SK-N-SH (cell line): ENCODE data around the gene KRT23. TPM values are rescaled to one million over a fixed set of nuclear protein-coding genes. Genes with fewer than 3 reads are reported as not detected.

Experiments
- CTCF ChIA-PET: fragments of 300-600, 350-600 bp; formaldehyde crosslinking; extraction: SDS; loops from one replicate; lab custom pipeline; 2021; lab: Yijun Ruan, JAX
- POLR2A ChIA-PET: fragments of 350-600 bp; sonication (Branson Sonifier 250); formaldehyde crosslinking; extraction: SDS; loops from one replicate; lab custom pipeline; 2020; ENCODE audit warnings: antibody characterized with exemption, inconsistent platforms; lab: Yijun Ruan, JAX
- DNase-seq: peaks from one replicate; pipeline ENCODE4 v3.0.0; 2012
- H2AFZ ChIP-seq: fragments of 200-600 bp; sonication (generic); 2 replicates; pipeline ENCODE4 v1.8.1; 2016; ENCODE audit warnings: antibody characterized with exemption, mild to moderate bottlenecking, low read depth
- H3F3A ChIP-seq: fragments of 200-600 bp; sonication (generic); replicated peaks from 2 replicates; pipeline ENCODE3; 2016; ENCODE audit warnings: antibody characterized with exemption, mild to moderate bottlenecking; ENCODE audit not compliant: insufficient read depth
- H3K27ac ChIP-seq, 2 experiments: fragments of 200-500 bp in 1 of 2; fragments of 200-600 bp in 1 of 2; sonication (Bioruptor generic) in 1 of 2; sonication (generic), shearing (Covaris generic) in 1 of 2; 2 replicates each; pipeline versions ENCODE4 v1.5.1 to v1.6.1; 2014 to 2016; ENCODE audit warnings: low read depth in 2 of 2, inconsistent platforms in 1 of 2, low read length in 1 of 2, mild to moderate bottlenecking in 1 of 2, mixed read lengths in 1 of 2
- H3K27me3 ChIP-seq: fragments of 200-600 bp; sonication (generic), shearing (Covaris generic); 2 replicates; pipeline ENCODE4 v1.6.1; 2016; ENCODE audit warnings: mixed run types; ENCODE audit not compliant: insufficient read depth
- H3K36me3 ChIP-seq, 2 experiments: fragments of 200-500 bp in 1 of 2; fragments of 200-600 bp in 1 of 2; sonication (Bioruptor generic) in 1 of 2; sonication (generic) in 1 of 2; replicated peaks in 1 of 2; 2 replicates each; pipeline versions ENCODE3 to v1.5.1; 2014 to 2016; ENCODE audit warnings: low read length in 1 of 2, mild to moderate bottlenecking in 1 of 2; ENCODE audit not compliant: insufficient read depth in 2 of 2, control insufficient read depth in 1 of 2
- H3K4me1 ChIP-seq, 2 experiments: fragments of 200-500 bp in 1 of 2; fragments of 200-600 bp in 1 of 2; sonication (Bioruptor generic) in 1 of 2; sonication (generic), shearing (Covaris generic) in 1 of 2; 2 replicates each; pipeline versions ENCODE4 v1.5.1 to v1.6.1; 2014 to 2016; ENCODE audit warnings: low read depth in 1 of 2, low read length in 1 of 2, mixed run types in 1 of 2; ENCODE audit not compliant: insufficient read depth in 2 of 2, control insufficient read depth in 1 of 2
- H3K4me2 ChIP-seq: fragments of 200-600 bp; sonication (generic), shearing (Covaris generic); 2 replicates; pipeline ENCODE4 v1.6.1; 2017; ENCODE audit warnings: mixed run types
- H3K4me3 ChIP-seq, 2 experiments: fragments of 200-500 bp in 1 of 2; fragments of 200-600 bp in 1 of 2; sonication (Bioruptor generic) in 1 of 2; sonication (generic), shearing (Covaris generic) in 1 of 2; 2 replicates each; pipeline versions ENCODE4 v1.5.1 to v1.8.1; 2014 to 2016; ENCODE audit warnings: low read depth in 2 of 2, inconsistent platforms in 1 of 2, low read length in 1 of 2, mild to moderate bottlenecking in 1 of 2, mixed read lengths in 1 of 2, moderate library complexity in 1 of 2
- H3K79me2 ChIP-seq: fragments of 200-600 bp; sonication (generic); 2 replicates; pipeline ENCODE4 v1.8.1; 2017; ENCODE audit warnings: mild to moderate bottlenecking; ENCODE audit not compliant: insufficient read depth
- H3K9ac ChIP-seq: fragments of 200-600 bp; sonication (generic); 2 replicates; pipeline ENCODE4 v1.6.1; 2017; ENCODE audit warnings: mixed run types
- H3K9me2 ChIP-seq: fragments of 200-600 bp; sonication (generic); 2 replicates; pipeline ENCODE4 v1.6.1; 2017; ENCODE audit warnings: mixed run types
- H3K9me3 ChIP-seq: fragments of 200-600 bp; sonication (generic); 2 replicates; pipeline ENCODE4 v1.6.1; 2017; ENCODE audit warnings: mixed run types, mild to moderate bottlenecking, moderate library complexity
- H4K20me1 ChIP-seq: fragments of 200-600 bp; sonication (generic); 2 replicates; pipeline ENCODE4 v1.6.1; 2017; ENCODE audit warnings: mild to moderate bottlenecking, mixed run types; ENCODE audit not compliant: insufficient read depth
- EP300 ChIP-seq, 2 experiments: IDR thresholded peaks; 2 replicates each; pipeline versions ENCODE4 v1.4.0 to v1.6.1; 2012; ENCODE audit warnings: borderline replicate concordance in 1 of 2, low read depth in 1 of 2, low read length in 1 of 2
- EZH2phosphoT487 ChIP-seq: fragments of 200-600 bp; sonication (generic); IDR thresholded peaks from 2 replicates; pipeline ENCODE4 v1.6.1; 2017; ENCODE audit warnings: low read depth, mixed run types, mild to moderate bottlenecking, antibody characterized with exemption, moderate library complexity, borderline replicate concordance
- FOSL2 ChIP-seq: IDR thresholded peaks from 2 replicates; pipeline ENCODE4 v1.4.0; 2012; ENCODE audit warnings: low read depth, mild to moderate bottlenecking, moderate library complexity, borderline replicate concordance
- GABPA ChIP-seq: IDR thresholded peaks from 2 replicates; pipeline ENCODE4 v1.4.0; 2012; ENCODE audit warnings: low read depth, mild to moderate bottlenecking
- JUND ChIP-seq: IDR thresholded peaks from 2 replicates; pipeline ENCODE4 v1.4.0; 2012
- MEF2A ChIP-seq: IDR thresholded peaks from 2 replicates; pipeline ENCODE4 v1.4.0; 2012; ENCODE audit warnings: low read depth, borderline replicate concordance
- MXI1 ChIP-seq: IDR thresholded peaks from 2 replicates; pipeline ENCODE4 v1.6.1; 2012; ENCODE audit warnings: mild to moderate bottlenecking, low read depth, low read length, improper control_type of control experiment
- NFIC ChIP-seq: IDR thresholded peaks from 2 replicates; pipeline ENCODE4 v1.4.0; 2012; ENCODE audit warnings: borderline replicate concordance
- NRF1 ChIP-seq: IDR thresholded peaks from 2 replicates; pipeline ENCODE4 v1.6.1; 2012; ENCODE audit warnings: low read depth, mild to moderate bottlenecking, low read length
- REST ChIP-seq: IDR thresholded peaks from 2 replicates; pipeline ENCODE4 v1.6.1; 2012; ENCODE audit warnings: mild to moderate bottlenecking, low read depth, low read length, moderate library complexity
- TAF1 ChIP-seq: IDR thresholded peaks from 2 replicates; pipeline ENCODE4 v1.6.1; 2012; ENCODE audit warnings: low read depth, mild to moderate bottlenecking, low read length, moderate library complexity, borderline replicate concordance
- USF2 ChIP-seq: fragments of 150-350 bp; IDR thresholded peaks from 2 replicates; pipeline ENCODE4 v1.6.1; 2017; ENCODE audit warnings: antibody characterized with exemption, low read length, low read depth, borderline replicate concordance
- ZBTB33 ChIP-seq: IDR thresholded peaks from 2 replicates; pipeline ENCODE4 v1.4.0; 2012; ENCODE audit warnings: low read depth, borderline replicate concordance
- WGBS: methylation state at CpG from one replicate; pipeline ENCODE4 v1.1.6; 2017; ENCODE audit warnings: low lambda C conversion rate; 5-methylcytosine and 5-hydroxymethylcytosine counted together
- polyA plus RNA-seq, 3 experiments: library from polyadenylated mRNA; depleted of rRNA; stranded (reverse); fragments of >200 nt; gene quantifications; 2 replicates each; pipeline ENCODE4 v1.2.3, GENCODE V29; 2012
- TF ChIP-seq, protein P1 (sequence below): IDR thresholded peaks from 2 replicates; pipeline ENCODE4 v1.4.0; 2012; ENCODE audit warnings: low read depth, borderline replicate concordance

The KRT23 gene
- polyA plus RNA-seq, 1 of the 3 experiments (the other 2 are of a cell fraction) = not detected

DNA sequence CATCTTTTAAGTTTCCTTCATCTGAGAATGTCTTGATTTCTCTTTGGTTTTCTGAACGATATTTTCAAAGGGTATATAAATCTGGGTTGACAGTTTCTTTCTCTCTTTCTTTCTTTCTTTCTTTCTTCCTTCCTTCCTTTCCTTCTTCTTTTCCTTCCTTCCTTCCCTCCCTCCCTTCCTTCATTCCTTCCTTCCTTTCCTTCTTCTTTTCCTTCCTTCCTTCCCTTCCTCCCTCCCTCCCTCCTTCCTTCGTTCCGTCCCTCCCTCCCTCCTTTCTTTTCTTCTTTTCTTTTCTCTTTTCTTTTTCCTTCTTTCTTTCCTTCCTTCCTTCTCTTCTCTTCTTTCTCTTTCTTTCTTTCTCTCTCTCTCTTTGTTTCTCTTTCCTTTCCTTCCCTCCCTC is 36.9 kb upstream of the KRT23 start:
- Histone ChIP-seq H3K27me3 (peaks cover 24% of the 10 kb centered on the region; the same call in 1 of the 2 replicates), H3K36me3 (peaks cover 0 to 4% of the 10 kb centered on the region in 2 experiments), H3K4me1 (no peaks in the 10 kb centered on the region), H3K9me3 (no peaks in the 10 kb centered on the region), H4K20me1 (no peaks in the 10 kb centered on the region), H3F3A (no peaks in the 10 kb centered on the region), H3K4me2 (no peak overlapping the region), H3K27ac (no peak overlapping the region), H3K79me2 (no peaks in the 10 kb centered on the region), H3K9ac (no peak overlapping the region), H3K9me2 (no peaks in the 10 kb centered on the region), H2AFZ (no peak overlapping the region), H3K4me3 (no peak overlapping the region)
- ChIA-PET POLR2A (no interaction called here), CTCF (no interaction called here)
- TF ChIP-seq ZBTB33 = no peak
- no peak for TF ChIP-seq EP300 (IDR thresholded peaks at IDR 0.05; ENCODE audit: borderline replicate concordance in 1 of 2, low read depth in 1 of 2, low read length in 1 of 2)
- no peak for TF ChIP-seq MXI1
- TF ChIP-seq REST = no peak
- no peak for TF ChIP-seq JUND
- no peak for DNase-seq
- WGBS = 33% methylated on average over 3 of the region's 3 CpGs

- POLR2A ChIA-PET = no interaction called here
- no peaks in the 10 kb centered on the region for H3K9me2 ChIP-seq
- H3K36me3 ChIP-seq = peaks cover 0 to 4% of the 10 kb centered on the region in 2 experiments
- CTCF ChIA-PET = no interaction called here
- H4K20me1 ChIP-seq = no peaks in the 10 kb centered on the region
- H3K4me3 ChIP-seq = no peak overlapping the region
- H3K27me3 ChIP-seq = no peaks in the 10 kb centered on the region; the same call in 1 of the 2 replicates
- H3F3A ChIP-seq = no peaks in the 10 kb centered on the region
- no peaks in the 10 kb centered on the region for H3K4me1 ChIP-seq
- H3K27ac ChIP-seq = no peak overlapping the region
- no peak overlapping the region for H2AFZ ChIP-seq
- H3K9me3 ChIP-seq = no peaks in the 10 kb centered on the region
- H3K9ac ChIP-seq = no peak overlapping the region
- no peak overlapping the region for H3K4me2 ChIP-seq
- no peaks in the 10 kb centered on the region for H3K79me2 ChIP-seq
- DNase-seq = no peak
- WGBS = 21% methylated on average over 1 of the region's 1 CpG
- TF ChIP-seq FOSL2 (no peak), GABPA (no peak), NRF1 (no peak), REST (no peak), NFIC (no peak), TAF1 (no peak), MEF2A (no peak), JUND (no peak), USF2 (no peak), EZH2phosphoT487 (no peak)
- TF ChIP-seq, protein P1, sequence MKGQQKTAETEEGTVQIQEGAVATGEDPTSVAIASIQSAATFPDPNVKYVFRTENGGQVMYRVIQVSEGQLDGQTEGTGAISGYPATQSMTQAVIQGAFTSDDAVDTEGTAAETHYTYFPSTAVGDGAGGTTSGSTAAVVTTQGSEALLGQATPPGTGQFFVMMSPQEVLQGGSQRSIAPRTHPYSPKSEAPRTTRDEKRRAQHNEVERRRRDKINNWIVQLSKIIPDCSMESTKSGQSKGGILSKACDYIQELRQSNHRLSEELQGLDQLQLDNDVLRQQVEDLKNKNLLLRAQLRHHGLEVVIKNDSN = no peak
Observed at GRCh38 chr17:40967582-40967981, 30.1 kb upstream of the KRT23 start.
